Panc1 (cell line): Measurements from ENCODE around the gene MACO1. TPM values are rescaled to one million over a fixed set of nuclear protein-coding genes. Genes with fewer than 3 reads are reported as not detected.
A peak's percentile ranks its signal among the peaks of the same experiment; 100 is the strongest.

Source experiments
- ATAC-seq: fragments of 200-7000 bp; cut with Tn5 transposase; 2 replicates; pipeline ENCODE4 v1.9.1; 2020; ENCODE audit warnings: mild to moderate bottlenecking, moderate library complexity
- BruUV-seq: library from RNA; stranded (reverse); fragments of 400-500 nt; replicated peaks from 2 replicates; lab custom pipeline; 2021; lab: Mats Ljungman, UMichigan
- CTCF ChIA-PET: fragments of 300-600 bp; sonication (Branson Sonifier 250); formaldehyde crosslinking; loops from one replicate; lab custom pipeline; 2022; ENCODE audit warnings: antibody characterized with exemption; lab: Charles Lee
- POLR2A ChIA-PET: fragments of 300-600 bp; sonication (Branson Sonifier 250); formaldehyde crosslinking; loops from one replicate; lab custom pipeline; 2022; ENCODE audit warnings: antibody characterized with exemption; lab: Charles Lee
- DNase-seq: peaks from one replicate; pipeline ENCODE4 v3.0.0-alpha.2; 2010; ENCODE audit warnings: low read depth, low spot score
- H3K27ac ChIP-seq: 2 replicates; pipeline ENCODE4 v1.5.1; 2011; ENCODE audit warnings: mild to moderate bottlenecking, low read length, inconsistent platforms
- H3K27me3 ChIP-seq: fragments of 200-500 bp; sonication (Bioruptor generic); 2 replicates; pipeline ENCODE4 v1.6.0; 2014; ENCODE audit warnings: low read length, inconsistent platforms; ENCODE audit not compliant: control insufficient read depth, insufficient read depth
- H3K36me3 ChIP-seq: fragments of 200-500 bp; sonication (Bioruptor generic); 2 replicates; pipeline ENCODE4 v1.5.1; 2014; ENCODE audit warnings: inconsistent platforms, mild to moderate bottlenecking, low read length, moderate library complexity; ENCODE audit not compliant: control insufficient read depth, insufficient read depth
- H3K4me1 ChIP-seq: 2 replicates; pipeline ENCODE4 v1.5.1; 2011; ENCODE audit warnings: inconsistent platforms, mild to moderate bottlenecking, low read length, moderate library complexity; ENCODE audit not compliant: control insufficient read depth, insufficient read depth
- H3K4me3 ChIP-seq, 2 experiments: 2 replicates each; pipeline ENCODE4 v1.5.1; 2011 to 2012; ENCODE audit warnings: low read depth in 2 of 2, low read length in 2 of 2, mild to moderate bottlenecking in 2 of 2, inconsistent platforms in 1 of 2, moderate library complexity in 1 of 2
- H3K9me3 ChIP-seq: fragments of 200-500 bp; sonication (Bioruptor generic); 2 replicates; pipeline ENCODE4 v1.5.1; 2014; ENCODE audit warnings: low read depth, mild to moderate bottlenecking, inconsistent platforms, low read length, moderate library complexity; ENCODE audit not compliant: control insufficient read depth, insufficient read depth
- POLR2AphosphoS5 ChIP-seq: IDR thresholded peaks from 2 replicates; pipeline ENCODE4 v1.6.1; 2012; ENCODE audit warnings: mild to moderate bottlenecking, low read depth, low read length, moderate library complexity
- SIN3A ChIP-seq: IDR thresholded peaks from 2 replicates; pipeline ENCODE4 v1.6.1; 2012; ENCODE audit warnings: low read depth, mild to moderate bottlenecking, low read length, moderate library complexity, borderline replicate concordance; ENCODE audit not compliant: insufficient read depth
- TCF7L2 ChIP-seq: IDR thresholded peaks from 2 replicates; pipeline ENCODE4 v1.6.1; 2011; ENCODE audit warnings: mild to moderate bottlenecking, low read depth, low read length, inconsistent platforms
- in situ Hi-C: cut with HindIII; loops from 2 replicates; pipeline ENCODE4 v1.10.0; 2016; ENCODE audit warnings: low sequenced_read_pairs, low pct_unique_long_range_greater_than_20kb
- intact Hi-C: fragments of 100-400 bp; cut with micrococcal nuclease; formaldehyde crosslinking; loops from one replicate; pipeline ENCODE4 v1.10.0; 2022; ENCODE audit not compliant: unreplicated experiment
- total RNA-seq: library from RNA; stranded (reverse); gene quantifications from one replicate; pipeline ENCODE4 v1.2.1, GENCODE V29; 2021; ENCODE audit not compliant: unreplicated experiment
- TF ChIP-seq, protein P1 (sequence below): fragments of 450-650 bp; IDR thresholded peaks from 2 replicates; pipeline ENCODE4 v1.5.1; 2017; ENCODE audit warnings: mild to moderate bottlenecking
- TF ChIP-seq, protein P2 (sequence below), 2 experiments: IDR thresholded peaks; 2 replicates each; pipeline ENCODE4 v1.6.1; 2011 to 2012; ENCODE audit warnings: low read depth in 2 of 2, control low read depth in 1 of 2, low read length in 1 of 2, mild to moderate bottlenecking in 1 of 2, moderate library complexity in 1 of 2; ENCODE audit not compliant: insufficient read depth in 1 of 2

The MACO1 gene
- total RNA-seq, 1 experiment from 2014 or later, result 16.5 TPM

DNA sequence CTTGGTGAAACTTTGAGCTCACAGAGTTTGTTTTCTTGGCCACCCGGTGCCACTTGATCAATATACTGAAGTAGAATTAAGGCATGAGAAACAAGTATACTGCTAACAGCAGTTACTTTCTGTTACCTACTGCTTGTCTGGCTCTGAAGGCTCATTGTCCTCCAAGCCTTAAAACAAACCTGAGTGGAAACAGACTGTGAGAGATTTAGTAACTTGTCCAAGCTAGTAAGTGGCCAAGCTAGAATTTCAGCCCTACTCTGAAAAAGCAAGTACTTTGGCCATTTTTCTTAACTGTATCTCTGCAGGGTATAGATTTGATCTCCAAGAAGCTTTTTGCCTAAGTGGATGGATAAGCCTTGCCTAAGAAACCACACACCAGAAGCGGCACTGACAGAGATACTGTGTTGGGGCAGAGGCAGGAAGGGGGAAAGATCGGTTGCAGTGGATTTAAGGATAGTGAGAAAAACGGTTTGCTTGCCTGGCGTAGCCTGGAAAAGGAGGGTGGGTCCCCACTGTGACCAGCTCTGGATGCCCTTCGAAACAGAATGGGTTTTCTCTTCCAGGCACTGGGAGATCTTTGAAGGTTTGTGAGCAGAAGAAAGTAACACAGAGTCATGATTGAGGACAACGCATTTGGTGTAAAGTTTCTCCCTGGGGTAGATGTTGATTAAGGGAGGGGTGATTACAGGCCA lies 2.1 kb upstream of the MACO1 start:
- DNase-seq, result no peak
- no peak overlapping the region for H3K27ac ChIP-seq
- intact Hi-C loops (no loop called here), in situ Hi-C loops (no loop called here)
- POLR2A ChIA-PET, result interaction anchor here (0.7 kb wide), 1 partner anchor 71 kb away, joined by 5 read pairs; no protein-coding TSS in a partner anchor
- BruUV-seq, result no TSS peak
- TF ChIP-seq TCF7L2, result no peak
- TF ChIP-seq, protein P1, sequence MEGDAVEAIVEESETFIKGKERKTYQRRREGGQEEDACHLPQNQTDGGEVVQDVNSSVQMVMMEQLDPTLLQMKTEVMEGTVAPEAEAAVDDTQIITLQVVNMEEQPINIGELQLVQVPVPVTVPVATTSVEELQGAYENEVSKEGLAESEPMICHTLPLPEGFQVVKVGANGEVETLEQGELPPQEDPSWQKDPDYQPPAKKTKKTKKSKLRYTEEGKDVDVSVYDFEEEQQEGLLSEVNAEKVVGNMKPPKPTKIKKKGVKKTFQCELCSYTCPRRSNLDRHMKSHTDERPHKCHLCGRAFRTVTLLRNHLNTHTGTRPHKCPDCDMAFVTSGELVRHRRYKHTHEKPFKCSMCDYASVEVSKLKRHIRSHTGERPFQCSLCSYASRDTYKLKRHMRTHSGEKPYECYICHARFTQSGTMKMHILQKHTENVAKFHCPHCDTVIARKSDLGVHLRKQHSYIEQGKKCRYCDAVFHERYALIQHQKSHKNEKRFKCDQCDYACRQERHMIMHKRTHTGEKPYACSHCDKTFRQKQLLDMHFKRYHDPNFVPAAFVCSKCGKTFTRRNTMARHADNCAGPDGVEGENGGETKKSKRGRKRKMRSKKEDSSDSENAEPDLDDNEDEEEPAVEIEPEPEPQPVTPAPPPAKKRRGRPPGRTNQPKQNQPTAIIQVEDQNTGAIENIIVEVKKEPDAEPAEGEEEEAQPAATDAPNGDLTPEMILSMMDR, result no peak
- no peak for TF ChIP-seq POLR2AphosphoS5
- no peak for TF ChIP-seq SIN3A
- TF ChIP-seq, protein P2, sequence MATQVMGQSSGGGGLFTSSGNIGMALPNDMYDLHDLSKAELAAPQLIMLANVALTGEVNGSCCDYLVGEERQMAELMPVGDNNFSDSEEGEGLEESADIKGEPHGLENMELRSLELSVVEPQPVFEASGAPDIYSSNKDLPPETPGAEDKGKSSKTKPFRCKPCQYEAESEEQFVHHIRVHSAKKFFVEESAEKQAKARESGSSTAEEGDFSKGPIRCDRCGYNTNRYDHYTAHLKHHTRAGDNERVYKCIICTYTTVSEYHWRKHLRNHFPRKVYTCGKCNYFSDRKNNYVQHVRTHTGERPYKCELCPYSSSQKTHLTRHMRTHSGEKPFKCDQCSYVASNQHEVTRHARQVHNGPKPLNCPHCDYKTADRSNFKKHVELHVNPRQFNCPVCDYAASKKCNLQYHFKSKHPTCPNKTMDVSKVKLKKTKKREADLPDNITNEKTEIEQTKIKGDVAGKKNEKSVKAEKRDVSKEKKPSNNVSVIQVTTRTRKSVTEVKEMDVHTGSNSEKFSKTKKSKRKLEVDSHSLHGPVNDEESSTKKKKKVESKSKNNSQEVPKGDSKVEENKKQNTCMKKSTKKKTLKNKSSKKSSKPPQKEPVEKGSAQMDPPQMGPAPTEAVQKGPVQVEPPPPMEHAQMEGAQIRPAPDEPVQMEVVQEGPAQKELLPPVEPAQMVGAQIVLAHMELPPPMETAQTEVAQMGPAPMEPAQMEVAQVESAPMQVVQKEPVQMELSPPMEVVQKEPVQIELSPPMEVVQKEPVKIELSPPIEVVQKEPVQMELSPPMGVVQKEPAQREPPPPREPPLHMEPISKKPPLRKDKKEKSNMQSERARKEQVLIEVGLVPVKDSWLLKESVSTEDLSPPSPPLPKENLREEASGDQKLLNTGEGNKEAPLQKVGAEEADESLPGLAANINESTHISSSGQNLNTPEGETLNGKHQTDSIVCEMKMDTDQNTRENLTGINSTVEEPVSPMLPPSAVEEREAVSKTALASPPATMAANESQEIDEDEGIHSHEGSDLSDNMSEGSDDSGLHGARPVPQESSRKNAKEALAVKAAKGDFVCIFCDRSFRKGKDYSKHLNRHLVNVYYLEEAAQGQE (IDR thresholded peaks at IDR 0.05; ENCODE audit: insufficient read depth in 1 of 2, low read depth in 2 of 2, low read length in 1 of 2), result no peak
- H3K9me3 ChIP-seq, result no peaks in the 10 kb centered on the region
- peaks cover 10% of the 10 kb centered on the region for H3K4me1 ChIP-seq
- H3K27me3 ChIP-seq, result no peaks in the 10 kb centered on the region
- CTCF ChIA-PET, result interaction anchor here (0.7 kb wide), 1 partner anchor 728 kb away, joined by 4 read pairs; no protein-coding TSS in a partner anchor
- no peaks in the 10 kb centered on the region; the same call in 1 of the 2 replicates for H3K36me3 ChIP-seq
- ATAC-seq, result no peak
- H3K4me3 ChIP-seq, result no peak overlapping the region

DNA sequence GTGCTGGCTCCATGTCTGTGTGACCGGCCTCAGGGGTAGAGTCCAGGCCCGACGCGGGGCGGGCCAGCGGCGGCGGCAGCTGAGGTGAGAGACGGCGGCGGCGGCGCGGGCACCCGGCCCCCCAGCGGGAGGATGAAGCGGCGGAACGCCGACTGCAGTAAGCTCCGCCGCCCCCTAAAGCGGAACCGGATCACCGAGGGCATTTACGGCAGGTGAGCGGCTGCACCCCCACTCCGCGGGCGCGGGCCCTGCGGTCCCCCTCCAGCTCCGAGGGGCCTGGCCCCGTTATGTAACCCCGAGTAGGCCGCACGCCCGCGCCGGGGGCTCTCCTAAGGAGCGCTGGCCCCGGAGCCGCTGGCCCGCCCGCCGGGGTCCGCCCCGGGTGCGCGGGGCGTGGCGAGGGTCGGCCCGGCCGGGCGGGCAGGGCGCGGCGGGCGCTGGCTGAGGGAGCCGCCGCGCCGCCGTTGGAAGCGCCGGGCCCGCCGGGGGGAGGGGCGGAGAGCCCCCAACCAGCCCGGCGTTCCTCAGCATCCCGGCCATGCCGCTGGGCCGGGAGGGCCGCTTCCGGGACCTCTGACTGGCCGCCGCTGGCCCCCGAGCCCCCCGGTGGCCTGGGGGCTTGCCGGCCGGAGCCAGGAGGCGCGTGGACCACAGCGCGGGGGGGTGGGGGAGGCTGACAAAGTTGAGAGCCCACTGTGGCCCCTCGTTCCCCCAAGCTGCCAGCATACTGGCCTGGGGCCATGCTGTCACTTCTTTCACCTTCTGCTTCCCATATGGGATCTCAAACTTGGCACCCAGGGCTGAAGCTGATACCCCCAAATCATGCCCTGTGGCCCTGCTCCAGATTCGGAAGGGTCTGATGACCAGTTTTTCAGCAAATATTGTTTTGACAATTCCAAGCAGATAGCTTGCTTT lies 527 bp downstream of the MACO1 start:
- ChIA-PET POLR2A (interaction anchor here (0.6 kb wide), 2 partner anchors 101 to 185 kb away, joined by 4 to 6 read pairs; no protein-coding TSS in a partner anchor), CTCF (interaction anchor here (0.6 kb wide), 1 partner anchor 101 kb away, joined by 7 read pairs; no protein-coding TSS in a partner anchor)
- no TSS peak for BruUV-seq
- H3K27ac ChIP-seq, result peak overlapping the region; percentile 62
- H3K9me3 ChIP-seq, result no peaks in the 10 kb centered on the region
- no peak for TF ChIP-seq TCF7L2
- peak overlapping the region; percentile 73 to 98 for H3K4me3 ChIP-seq
- ATAC-seq, result peak; percentile 39
- H3K36me3 ChIP-seq, result no peaks in the 10 kb centered on the region; the same call in 1 of the 2 replicates
- intact Hi-C loops, result no loop called here
- in situ Hi-C loops, result no loop called here
- peaks cover 33% of the 10 kb centered on the region for H3K4me1 ChIP-seq
- no peak for DNase-seq
- no peaks in the 10 kb centered on the region for H3K27me3 ChIP-seq
